T47D (cell line): ENCODE measurements around the gene ALDH1L1.

Experiments used
- DNase-seq, 2 experiments: peaks; one replicate each; pipeline versions ENCODE4 v3.0.0 to v3.0.0-alpha.2; 2011 to 2012; ENCODE audit warnings: low read depth in 1 of 2, low spot score in 1 of 2
- JUND ChIP-seq: IDR thresholded peaks from 2 replicates; pipeline ENCODE4 v1.6.1; 2012; ENCODE audit warnings: low read depth
- in situ Hi-C: cut with HindIII; loops from 2 replicates; pipeline ENCODE4 v1.10.0; 2016; ENCODE audit warnings: low sequenced_read_pairs, low pct_unique_long_range_greater_than_20kb

ALDH1L1 gene

GRCh38 chr3:126061301-126062032 is 118.9 kb downstream of the ALDH1L1 start:
- no peak for TF ChIP-seq JUND
- DNase-seq: no peak
- in situ Hi-C loops: no loop called here

GRCh38 chr3:126060613-126061145 is 119.7 kb downstream of the ALDH1L1 start:
- TF ChIP-seq JUND: no peak
- in situ Hi-C loops: no loop called here
- DNase-seq: no peak

DNA sequence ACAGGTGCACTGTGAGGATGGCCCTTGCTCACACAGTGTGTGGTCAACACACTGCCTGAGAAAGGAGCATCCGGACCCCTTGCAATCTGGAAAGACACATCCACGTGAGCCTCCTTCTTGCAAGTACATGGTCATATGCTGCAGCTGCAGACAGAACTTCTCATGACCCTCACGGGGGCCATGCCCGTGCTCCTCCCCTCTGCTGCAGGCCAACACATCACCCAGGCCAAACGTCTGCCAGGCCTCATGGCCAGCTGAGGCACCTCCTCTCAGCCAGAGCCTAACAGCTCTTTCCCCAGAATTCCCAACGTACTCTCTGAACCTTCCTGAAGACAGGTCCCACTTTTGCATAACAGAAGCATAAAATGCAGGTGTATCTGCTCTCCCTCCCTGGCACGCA is 121.7 kb downstream of the ALDH1L1 start:
- DNase-seq: no peak
- in situ Hi-C loops: no loop called here
- no peak for TF ChIP-seq JUND

- no peak for TF ChIP-seq JUND
- in situ Hi-C loops: no loop called here
- DNase-seq: no peak
These were observed 122.5 kb downstream of the ALDH1L1 start for GRCh38 chr3:126057936-126058335.

- DNase-seq: no peak
- no peak for TF ChIP-seq JUND
- in situ Hi-C loops: no loop called here
These were observed 122.9 kb downstream of the ALDH1L1 start for GRCh38 chr3:126057501-126057819.

- in situ Hi-C loops: no loop called here
- TF ChIP-seq JUND: no peak
- DNase-seq: peak in 1 of 2 experiments; percentile 9
These were observed 123.5 kb downstream of the ALDH1L1 start for GRCh38 chr3:126056681-126057500.

- TF ChIP-seq JUND: no peak
These were observed 124.3 kb downstream of the ALDH1L1 start for GRCh38 chr3:126056088-126056487.

GRCh38 chr3:126054870-126055269 is 125.5 kb downstream of the ALDH1L1 start:
- no peak for TF ChIP-seq JUND
- in situ Hi-C loops: no loop called here
- DNase-seq: no peak

More at GRCh38 chr3:126056088-126056487, 124.3 kb downstream of the ALDH1L1 start:
- DNase-seq: no peak
- in situ Hi-C loops: no loop called here

- in situ Hi-C loops: no loop called here
- TF ChIP-seq JUND: no peak
- DNase-seq: no peak
These were observed 126.3 kb downstream of the ALDH1L1 start for GRCh38 chr3:126053949-126054569.
